ENCODE measurements around the gene PAN3.

PAN3 gene

GRCh38 chr13:28179974-28180373 is 41.6 kb downstream of the PAN3 start:
- TF ChIP-seq, protein P1, sequence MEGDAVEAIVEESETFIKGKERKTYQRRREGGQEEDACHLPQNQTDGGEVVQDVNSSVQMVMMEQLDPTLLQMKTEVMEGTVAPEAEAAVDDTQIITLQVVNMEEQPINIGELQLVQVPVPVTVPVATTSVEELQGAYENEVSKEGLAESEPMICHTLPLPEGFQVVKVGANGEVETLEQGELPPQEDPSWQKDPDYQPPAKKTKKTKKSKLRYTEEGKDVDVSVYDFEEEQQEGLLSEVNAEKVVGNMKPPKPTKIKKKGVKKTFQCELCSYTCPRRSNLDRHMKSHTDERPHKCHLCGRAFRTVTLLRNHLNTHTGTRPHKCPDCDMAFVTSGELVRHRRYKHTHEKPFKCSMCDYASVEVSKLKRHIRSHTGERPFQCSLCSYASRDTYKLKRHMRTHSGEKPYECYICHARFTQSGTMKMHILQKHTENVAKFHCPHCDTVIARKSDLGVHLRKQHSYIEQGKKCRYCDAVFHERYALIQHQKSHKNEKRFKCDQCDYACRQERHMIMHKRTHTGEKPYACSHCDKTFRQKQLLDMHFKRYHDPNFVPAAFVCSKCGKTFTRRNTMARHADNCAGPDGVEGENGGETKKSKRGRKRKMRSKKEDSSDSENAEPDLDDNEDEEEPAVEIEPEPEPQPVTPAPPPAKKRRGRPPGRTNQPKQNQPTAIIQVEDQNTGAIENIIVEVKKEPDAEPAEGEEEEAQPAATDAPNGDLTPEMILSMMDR (IDR thresholded peaks at IDR 0.05; ENCODE audit: extremely low read depth, missing control alignments): no peak
- DNase-seq (ENCODE audit: low spot score): no peak

- TF ChIP-seq, protein P1 (IDR thresholded peaks at IDR 0.05; ENCODE audit: extremely low read depth, missing control alignments): no peak
- no peak for DNase-seq (ENCODE audit: low spot score)
These were observed 43.1 kb downstream of the PAN3 start for GRCh38 chr13:28181413-28181812.

GRCh38 chr13:28185256-28185655 is 46.9 kb downstream of the PAN3 start:
- TF ChIP-seq, protein P1 (IDR thresholded peaks at IDR 0.05; ENCODE audit: extremely low read depth, missing control alignments): no peak
- no peak for DNase-seq (ENCODE audit: low spot score)

- TF ChIP-seq, protein P1 (IDR thresholded peaks at IDR 0.05; ENCODE audit: extremely low read depth, missing control alignments): no peak
- DNase-seq (ENCODE audit: low spot score): no peak
These were observed 60.7 kb downstream of the PAN3 start for GRCh38 chr13:28199089-28199488.

- TF ChIP-seq, protein P1 (IDR thresholded peaks at IDR 0.05; ENCODE audit: extremely low read depth, missing control alignments): no peak
- no peak for DNase-seq (ENCODE audit: low spot score)
These were observed 65.7 kb downstream of the PAN3 start for GRCh38 chr13:28204043-28204442.

GRCh38 chr13:28204690-28205443 is 66.5 kb downstream of the PAN3 start:
- TF ChIP-seq, protein P1 (IDR thresholded peaks at IDR 0.05; ENCODE audit: extremely low read depth, missing control alignments): no peak
- peak; percentile 25 for DNase-seq (ENCODE audit: low spot score)

- DNase-seq (ENCODE audit: low spot score): no peak
- TF ChIP-seq, protein P1 (IDR thresholded peaks at IDR 0.05; ENCODE audit: extremely low read depth, missing control alignments): no peak
These were observed 80.3 kb downstream of the PAN3 start for GRCh38 chr13:28218679-28219078.

Data from GM20000 (cell line).